HepG2 (cell line): ENCODE data around the gene TGFB2.

Source experiments
- ARNT ChIP-seq: fragments of 450-650 bp; IDR thresholded peaks from 2 replicates; pipeline ENCODE4 v1.6.1; 2017
- ATF1 ChIP-seq: IDR thresholded peaks from 2 replicates; pipeline ENCODE4 v1.6.1; 2016; ENCODE audit warnings: mild to moderate bottlenecking, control low read depth
- ERF ChIP-seq: IDR thresholded peaks from 2 replicates; pipeline ENCODE4 v1.6.1; 2018; ENCODE audit warnings: missing biosample characterization, missing genetic modification reagents
- POLR2A ChIP-seq, 2 experiments: IDR thresholded peaks; 2 replicates each; pipeline ENCODE4 v1.6.1; 2011; ENCODE audit warnings: low read depth in 2 of 2, low read length in 2 of 2, mild to moderate bottlenecking in 1 of 2, moderate library complexity in 1 of 2; ENCODE audit not compliant: insufficient read depth in 1 of 2
- ZIK1 ChIP-seq: sonication (generic); formaldehyde crosslinking; IDR thresholded peaks from 2 replicates; pipeline ENCODE4 v1.5.0; 2020; ENCODE audit warnings: mild to moderate bottlenecking, low read depth, missing genetic modification reagents, borderline replicate concordance
- ZNF530 ChIP-seq: sonication (generic); formaldehyde crosslinking; IDR thresholded peaks from 2 replicates; pipeline ENCODE4 v1.5.0; 2020; ENCODE audit warnings: low read depth, mild to moderate bottlenecking, missing genetic modification reagents
- TF ChIP-seq, protein P1 (sequence below): sonication (generic); formaldehyde crosslinking; IDR thresholded peaks from 2 replicates; pipeline ENCODE4 v1.4.0; 2020; ENCODE audit warnings: missing genetic modification reagents
- TF ChIP-seq, protein P2 (sequence below): sonication (generic); formaldehyde crosslinking; IDR thresholded peaks from 2 replicates; pipeline ENCODE4 v1.4.0; 2020; ENCODE audit warnings: missing genetic modification reagents
- TF ChIP-seq, protein P3 (sequence below): sonication (generic); formaldehyde crosslinking; IDR thresholded peaks from 2 replicates; pipeline ENCODE4 v1.5.0; 2020; ENCODE audit warnings: mild to moderate bottlenecking, missing genetic modification reagents, moderate library complexity

DNA sequence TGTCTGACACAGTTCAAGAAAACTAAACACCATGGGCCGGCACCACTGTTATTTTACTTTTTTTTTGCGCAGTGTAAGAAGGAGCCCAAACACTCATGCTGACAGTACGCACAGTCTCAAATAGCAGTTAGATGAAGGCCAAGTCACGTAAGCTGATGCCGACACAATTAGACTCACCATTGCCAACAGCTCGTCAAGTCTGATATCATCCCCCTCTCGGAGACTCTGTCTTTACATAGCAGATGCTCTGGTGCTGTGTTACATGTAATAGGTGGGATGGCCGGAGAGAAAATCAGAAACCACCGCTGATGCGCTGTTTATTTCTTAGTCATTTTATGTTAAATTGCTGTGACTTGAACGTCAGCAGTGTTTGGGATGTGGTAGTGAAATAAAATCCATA lies 49.3 kb downstream of the TGFB2 start:
- TF ChIP-seq ZNF530: no peak
- no peak for TF ChIP-seq POLR2A (IDR thresholded peaks at IDR 0.05; ENCODE audit: insufficient read depth in 1 of 2, low read depth in 2 of 2, low read length in 2 of 2)
- no peak for TF ChIP-seq ATF1 (CRISPR knock-in tag)
- TF ChIP-seq, protein P1, sequence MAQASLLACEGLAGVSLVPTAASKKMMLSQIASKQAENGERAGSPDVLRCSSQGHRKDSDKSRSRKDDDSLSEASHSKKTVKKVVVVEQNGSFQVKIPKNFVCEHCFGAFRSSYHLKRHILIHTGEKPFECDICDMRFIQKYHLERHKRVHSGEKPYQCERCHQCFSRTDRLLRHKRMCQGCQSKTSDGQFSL (CRISPR knock-in tag): no peak
- TF ChIP-seq ERF: no peak
- TF ChIP-seq, protein P2, sequence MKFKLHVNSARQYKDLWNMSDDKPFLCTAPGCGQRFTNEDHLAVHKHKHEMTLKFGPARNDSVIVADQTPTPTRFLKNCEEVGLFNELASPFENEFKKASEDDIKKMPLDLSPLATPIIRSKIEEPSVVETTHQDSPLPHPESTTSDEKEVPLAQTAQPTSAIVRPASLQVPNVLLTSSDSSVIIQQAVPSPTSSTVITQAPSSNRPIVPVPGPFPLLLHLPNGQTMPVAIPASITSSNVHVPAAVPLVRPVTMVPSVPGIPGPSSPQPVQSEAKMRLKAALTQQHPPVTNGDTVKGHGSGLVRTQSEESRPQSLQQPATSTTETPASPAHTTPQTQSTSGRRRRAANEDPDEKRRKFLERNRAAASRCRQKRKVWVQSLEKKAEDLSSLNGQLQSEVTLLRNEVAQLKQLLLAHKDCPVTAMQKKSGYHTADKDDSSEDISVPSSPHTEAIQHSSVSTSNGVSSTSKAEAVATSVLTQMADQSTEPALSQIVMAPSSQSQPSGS (CRISPR knock-in tag): no peak
- no peak for TF ChIP-seq ZIK1
- TF ChIP-seq, protein P3, sequence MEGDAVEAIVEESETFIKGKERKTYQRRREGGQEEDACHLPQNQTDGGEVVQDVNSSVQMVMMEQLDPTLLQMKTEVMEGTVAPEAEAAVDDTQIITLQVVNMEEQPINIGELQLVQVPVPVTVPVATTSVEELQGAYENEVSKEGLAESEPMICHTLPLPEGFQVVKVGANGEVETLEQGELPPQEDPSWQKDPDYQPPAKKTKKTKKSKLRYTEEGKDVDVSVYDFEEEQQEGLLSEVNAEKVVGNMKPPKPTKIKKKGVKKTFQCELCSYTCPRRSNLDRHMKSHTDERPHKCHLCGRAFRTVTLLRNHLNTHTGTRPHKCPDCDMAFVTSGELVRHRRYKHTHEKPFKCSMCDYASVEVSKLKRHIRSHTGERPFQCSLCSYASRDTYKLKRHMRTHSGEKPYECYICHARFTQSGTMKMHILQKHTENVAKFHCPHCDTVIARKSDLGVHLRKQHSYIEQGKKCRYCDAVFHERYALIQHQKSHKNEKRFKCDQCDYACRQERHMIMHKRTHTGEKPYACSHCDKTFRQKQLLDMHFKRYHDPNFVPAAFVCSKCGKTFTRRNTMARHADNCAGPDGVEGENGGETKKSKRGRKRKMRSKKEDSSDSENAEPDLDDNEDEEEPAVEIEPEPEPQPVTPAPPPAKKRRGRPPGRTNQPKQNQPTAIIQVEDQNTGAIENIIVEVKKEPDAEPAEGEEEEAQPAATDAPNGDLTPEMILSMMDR (CRISPR knock-in tag): no peak
- TF ChIP-seq ARNT: no peak
